GM23248 (cell line): ENCODE measurements around the gene C1orf87. TPM values are rescaled to one million over a fixed set of nuclear protein-coding genes. Genes with fewer than 3 reads are reported as not detected.

Experiments used
- DNase-seq: peaks from one replicate; pipeline ENCODE4 v3.0.0-alpha.2; 2015
- H2AFZ ChIP-seq: fragments of 200-600 bp; sonication (generic); 2 replicates; pipeline ENCODE4 v1.6.1; 2016; ENCODE audit warnings: antibody characterized with exemption
- H3F3A ChIP-seq: fragments of 200-600 bp; sonication (generic); 2 replicates; pipeline ENCODE4 v1.6.1; 2016; ENCODE audit warnings: mild to moderate bottlenecking, antibody characterized with exemption, mixed run types; ENCODE audit not compliant: insufficient read depth
- H3K27ac ChIP-seq: fragments of 200-600 bp; sonication (generic); 2 replicates; pipeline ENCODE4 v1.5.1; 2016; ENCODE audit warnings: mild to moderate bottlenecking
- H3K27me3 ChIP-seq: fragments of 200-600 bp; sonication (generic); replicated peaks from 2 replicates; pipeline ENCODE4 v1.6.1; 2016; ENCODE audit warnings: mild to moderate bottlenecking; ENCODE audit not compliant: insufficient read depth
- H3K36me3 ChIP-seq: fragments of 200-600 bp; sonication (generic); 2 replicates; pipeline ENCODE4 v1.6.1; 2016; ENCODE audit warnings: low read depth, mild to moderate bottlenecking
- H3K4me1 ChIP-seq: fragments of 200-600 bp; sonication (generic); 2 replicates; pipeline ENCODE4 v1.6.1; 2016; ENCODE audit warnings: mild to moderate bottlenecking; ENCODE audit not compliant: insufficient read depth
- H3K4me2 ChIP-seq: fragments of 200-600 bp; sonication (generic); one replicate; pipeline ENCODE4 v1.6.1; 2016; ENCODE audit warnings: mild to moderate bottlenecking; ENCODE audit not compliant: unreplicated experiment
- H3K4me3 ChIP-seq: fragments of 200-600 bp; sonication (generic); 2 replicates; pipeline ENCODE4 v1.5.1; 2016; ENCODE audit warnings: mild to moderate bottlenecking
- H3K79me2 ChIP-seq: fragments of 200-600 bp; sonication (generic); 2 replicates; pipeline ENCODE4 v1.6.1; 2016; ENCODE audit warnings: mild to moderate bottlenecking; ENCODE audit not compliant: insufficient read depth
- H3K9ac ChIP-seq: fragments of 200-600 bp; sonication (generic); 2 replicates; pipeline ENCODE4 v1.6.1; 2016; ENCODE audit warnings: mild to moderate bottlenecking
- H3K9me2 ChIP-seq: fragments of 200-600 bp; sonication (generic); 2 replicates; pipeline ENCODE4 v1.6.1; 2016; ENCODE audit warnings: mixed run types, mild to moderate bottlenecking, moderate library complexity; ENCODE audit not compliant: insufficient read depth
- H3K9me3 ChIP-seq: fragments of 200-600 bp; sonication (generic); one replicate; pipeline ENCODE4 v1.6.1; 2017; ENCODE audit warnings: low read depth
- H4K20me1 ChIP-seq: fragments of 200-600 bp; sonication (generic); 2 replicates; pipeline ENCODE4 v1.6.0; 2016; ENCODE audit not compliant: insufficient read depth
- EZH2 ChIP-seq: fragments of 200-600 bp; sonication (generic); IDR thresholded peaks from 2 replicates; pipeline ENCODE4 v1.6.1; 2018; ENCODE audit warnings: antibody characterized with exemption, mild to moderate bottlenecking; ENCODE audit not compliant: insufficient read depth, poor library complexity, severe bottlenecking
- EZH2phosphoT487 ChIP-seq: fragments of 200-600 bp; sonication (generic); IDR thresholded peaks from 2 replicates; pipeline ENCODE4 v1.6.1; 2018; ENCODE audit warnings: antibody characterized with exemption, moderate library complexity, mild to moderate bottlenecking, low read depth; ENCODE audit not compliant: insufficient read depth
- WGBS, 2 experiments: methylation state at CpG; one replicate each; pipeline ENCODE4 v1.1.6; 2015 to 2017; ENCODE audit warnings: low lambda C conversion rate in 2 of 2, low coverage in 1 of 2; ENCODE audit errors: missing lambda C conversion rate in 2 of 2; 5-methylcytosine and 5-hydroxymethylcytosine counted together
- in situ Hi-C: fragments of 300-500 bp; cut with MboI; formaldehyde crosslinking; loops from 2 replicates; pipeline ENCODE4 v1.15.0; 2020
- polyA plus RNA-seq: library from polyadenylated mRNA; unstranded; fragments of >200 nt; fragmentation: Nextera tagmentation; extraction: Ambion mirVana; gene quantifications from 2 replicates; pipeline ENCODE4 v1.2.1, GENCODE V29; 2016
- total RNA-seq: library from RNA; depleted of rRNA; stranded (reverse); fragments of >200 nt; shearing (Covaris generic); gene quantifications from 2 replicates; pipeline ENCODE4 v1.2.3, GENCODE V29; 2014

Gene C1orf87
- total and polyA plus RNA-seq, 2 experiments from 2014 or later, result not detected

- no peaks in the 10 kb centered on the region for H3K27me3 ChIP-seq
- no peak overlapping the region for H2AFZ ChIP-seq
- H3K4me1 ChIP-seq, result no peaks in the 10 kb centered on the region
- H3K4me2 ChIP-seq, result no peak overlapping the region
- no peaks in the 10 kb centered on the region for H3K36me3 ChIP-seq
- H3K79me2 ChIP-seq, result no peaks in the 10 kb centered on the region
- in situ Hi-C loops, result no loop called here
- H3K4me3 ChIP-seq, result no peak overlapping the region
- no peaks in the 10 kb centered on the region for H4K20me1 ChIP-seq
- TF ChIP-seq EZH2phosphoT487 (no peak), EZH2 (no peak)
- DNase-seq, result peak; percentile 24
- no peak overlapping the region for H3K9ac ChIP-seq
- H3K27ac ChIP-seq, result no peak overlapping the region
- H3K9me2 ChIP-seq, result no peaks in the 10 kb centered on the region
- H3F3A ChIP-seq, result no peaks in the 10 kb centered on the region
- H3K9me3 ChIP-seq, result no peaks in the 10 kb centered on the region
- 73 to 79% methylated on average over 5 of the region's 5 CpGs for WGBS, 2 experiments
These were observed 15.1 kb upstream of the C1orf87 start for GRCh38 chr1:60088620-60089155.

- no peaks in the 10 kb centered on the region for H3K4me1 ChIP-seq
- in situ Hi-C loops, result no loop called here
- no peak for DNase-seq
- H3K79me2 ChIP-seq, result no peaks in the 10 kb centered on the region
- no peaks in the 10 kb centered on the region for H3F3A ChIP-seq
- no peak overlapping the region for H3K27ac ChIP-seq
- TF ChIP-seq EZH2phosphoT487 (no peak), EZH2 (no peak)
- no peaks in the 10 kb centered on the region for H4K20me1 ChIP-seq
- H2AFZ ChIP-seq, result no peak overlapping the region
- no peaks in the 10 kb centered on the region for H3K36me3 ChIP-seq
- H3K9ac ChIP-seq, result no peak overlapping the region
- H3K9me3 ChIP-seq, result no peaks in the 10 kb centered on the region
- no peaks in the 10 kb centered on the region for H3K27me3 ChIP-seq
- no peak overlapping the region for H3K4me3 ChIP-seq
- no peak overlapping the region for H3K4me2 ChIP-seq
- H3K9me2 ChIP-seq, result no peaks in the 10 kb centered on the region
These were observed 14.1 kb upstream of the C1orf87 start for GRCh38 chr1:60087681-60088080.

DNA sequence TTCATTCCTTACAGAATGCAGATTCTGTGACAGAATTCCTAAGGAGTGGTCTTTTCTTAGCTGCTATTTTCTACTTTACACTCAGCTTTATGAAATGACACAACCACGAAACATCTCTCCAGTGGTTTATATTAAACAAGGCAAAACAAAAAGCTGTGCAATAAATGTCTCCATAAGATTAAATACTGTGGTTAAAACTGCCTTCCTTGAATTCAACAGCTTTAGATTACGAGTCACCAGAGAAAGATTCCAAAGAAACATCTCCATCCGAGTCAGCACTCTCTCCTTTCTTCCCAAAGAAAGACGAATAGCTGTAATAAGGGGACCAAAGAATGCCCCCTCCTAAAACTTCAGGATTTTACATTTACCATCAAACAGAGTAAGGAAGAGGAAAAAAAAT lies 4.6 kb upstream of the C1orf87 start:
- Histone ChIP-seq H2AFZ (no peak overlapping the region), H3K79me2 (no peaks in the 10 kb centered on the region), H3K36me3 (no peaks in the 10 kb centered on the region), H4K20me1 (no peaks in the 10 kb centered on the region), H3K9me3 (no peaks in the 10 kb centered on the region), H3F3A (0 out of 2 replicates have a peak, but pooled peaks cover 4% of the 10 kb centered on the region), H3K9ac (no peak overlapping the region), H3K4me3 (no peak overlapping the region), H3K27ac (no peak overlapping the region), H3K9me2 (no peaks in the 10 kb centered on the region), H3K27me3 (0 out of 2 replicates have a peak, but pooled peaks cover 8% of the 10 kb centered on the region), H3K4me2 (no peak overlapping the region), H3K4me1 (peaks cover 7% of the 10 kb centered on the region)
- no peak for TF ChIP-seq EZH2phosphoT487
- TF ChIP-seq EZH2, result no peak
- DNase-seq, result peak; percentile 38
- in situ Hi-C loops, result no loop called here
- WGBS, 2 experiments, result 42 to 52% methylated on average over 4 of the region's 4 CpGs

GRCh38 chr1:60071296-60071695 lies 2.3 kb downstream of the C1orf87 start:
- Histone ChIP-seq H3K4me1 (peaks cover 24% of the 10 kb centered on the region), H3K27me3 (0 out of 2 replicates have a peak, but pooled peaks cover 8% of the 10 kb centered on the region), H3K9me3 (no peaks in the 10 kb centered on the region), H3K9me2 (no peaks in the 10 kb centered on the region), H3F3A (peaks cover 22% of the 10 kb centered on the region), H3K4me2 (no peak overlapping the region), H3K27ac (no peak overlapping the region), H3K9ac (no peak overlapping the region), H3K79me2 (no peaks in the 10 kb centered on the region), H3K36me3 (no peaks in the 10 kb centered on the region), H3K4me3 (no peak overlapping the region), H4K20me1 (no peaks in the 10 kb centered on the region), H2AFZ (no peak overlapping the region)
- 24 to 30% methylated on average over 1 of the region's 1 CpG for WGBS, 2 experiments
- no peak for TF ChIP-seq EZH2
- no peak for TF ChIP-seq EZH2phosphoT487
- DNase-seq, result peak; percentile 42
- in situ Hi-C loops, result no loop called here

GRCh38 chr1:60069691-60070090 lies 3.9 kb downstream of the C1orf87 start:
- Histone ChIP-seq H4K20me1 (no peaks in the 10 kb centered on the region), H3K4me2 (no peak overlapping the region), H3K4me3 (no peak overlapping the region), H3K27me3 (0 out of 2 replicates have a peak, but pooled peaks cover under 1% of the 10 kb centered on the region), H3K36me3 (no peaks in the 10 kb centered on the region), H3F3A (peaks cover 28% of the 10 kb centered on the region), H3K79me2 (no peaks in the 10 kb centered on the region), H3K9ac (no peak overlapping the region), H3K9me2 (no peaks in the 10 kb centered on the region), H3K9me3 (no peaks in the 10 kb centered on the region), H3K4me1 (peaks cover 34% of the 10 kb centered on the region), H2AFZ (no peak overlapping the region), H3K27ac (no peak overlapping the region)
- no peak for DNase-seq
- in situ Hi-C loops, result no loop called here
- TF ChIP-seq EZH2phosphoT487 (no peak), EZH2 (no peak)
- WGBS, 2 experiments, result 96 to 100% methylated on average over 1 of the region's 1 CpG
